GM18526 (cell line): ENCODE measurements around the gene PTPRG.

Source experiments
- POLR2A ChIP-seq: IDR thresholded peaks from 3 replicates; pipeline ENCODE4 v1.6.1; 2011; ENCODE audit not compliant: insufficient read length; ENCODE audit errors: extremely low read depth

PTPRG gene

GRCh38 chr3:61618871-61619270 is 57.5 kb downstream of the PTPRG start:
- TF ChIP-seq POLR2A: no peak

- TF ChIP-seq POLR2A: no peak
Measured at GRCh38 chr3:61620073-61620472, 58.7 kb downstream of the PTPRG start.

DNA sequence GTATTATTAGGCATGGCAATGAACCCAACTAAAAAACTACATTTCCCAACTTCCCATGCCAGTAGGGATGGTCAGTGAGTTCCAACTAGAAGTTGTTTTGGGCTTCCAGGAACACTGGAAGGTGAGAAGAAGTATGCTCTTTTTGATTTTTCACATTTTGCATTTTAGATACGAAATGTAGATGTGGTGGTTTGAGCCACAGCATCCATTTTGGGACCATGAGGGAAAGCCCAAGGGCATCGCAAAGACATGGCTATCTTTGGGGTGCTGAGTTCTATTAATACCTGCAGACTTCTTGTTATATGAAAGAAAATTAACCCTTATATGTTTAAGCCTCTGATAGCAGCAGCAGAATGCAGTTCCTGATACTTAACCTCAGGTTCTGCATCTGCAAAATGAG is 62.9 kb downstream of the PTPRG start:
- TF ChIP-seq POLR2A: no peak

GRCh38 chr3:61625429-61625828 is 64.1 kb downstream of the PTPRG start:
- TF ChIP-seq POLR2A: no peak

DNA sequence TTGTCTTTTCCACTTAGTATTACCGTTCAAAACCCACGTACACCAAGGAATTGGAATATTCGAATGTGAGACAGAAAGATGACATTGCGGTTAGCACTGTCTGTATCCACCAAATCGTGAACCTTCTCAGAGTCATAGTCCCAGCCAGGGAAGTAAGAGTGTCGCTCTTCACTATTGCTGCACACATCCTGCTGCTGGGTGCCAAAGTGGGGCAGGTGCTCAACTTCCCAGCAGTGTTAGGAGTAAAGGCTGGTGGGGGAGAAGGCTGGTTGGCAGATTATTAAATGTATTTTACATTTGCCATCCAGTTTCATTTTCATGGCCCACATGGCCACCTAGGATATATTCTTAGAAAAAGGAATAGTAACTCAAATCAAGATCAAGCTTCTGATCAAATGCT is 65.1 kb downstream of the PTPRG start:
- no peak for TF ChIP-seq POLR2A

DNA sequence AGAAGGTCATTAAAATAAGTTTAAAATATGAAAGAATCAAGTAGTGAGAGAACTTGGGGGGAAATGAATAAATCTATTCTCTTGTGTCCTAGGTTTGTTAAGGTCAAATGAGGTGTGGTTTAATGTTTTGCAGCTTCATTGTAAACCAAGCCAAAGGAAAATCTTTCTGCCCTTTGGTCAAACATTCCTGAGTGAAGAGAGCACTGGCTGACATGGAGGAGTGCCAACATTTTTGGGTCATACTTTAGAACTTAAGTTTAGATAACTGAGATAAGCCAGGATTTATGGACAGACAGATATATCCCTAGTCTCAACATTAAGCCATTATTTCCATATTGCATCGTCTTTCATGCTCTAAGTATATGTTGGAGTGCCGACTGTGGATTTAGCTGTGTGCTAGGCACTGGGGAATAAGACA is 66.4 kb downstream of the PTPRG start:
- no peak for TF ChIP-seq POLR2A

GRCh38 chr3:61628636-61629035 is 67.3 kb downstream of the PTPRG start:
- TF ChIP-seq POLR2A: no peak

DNA sequence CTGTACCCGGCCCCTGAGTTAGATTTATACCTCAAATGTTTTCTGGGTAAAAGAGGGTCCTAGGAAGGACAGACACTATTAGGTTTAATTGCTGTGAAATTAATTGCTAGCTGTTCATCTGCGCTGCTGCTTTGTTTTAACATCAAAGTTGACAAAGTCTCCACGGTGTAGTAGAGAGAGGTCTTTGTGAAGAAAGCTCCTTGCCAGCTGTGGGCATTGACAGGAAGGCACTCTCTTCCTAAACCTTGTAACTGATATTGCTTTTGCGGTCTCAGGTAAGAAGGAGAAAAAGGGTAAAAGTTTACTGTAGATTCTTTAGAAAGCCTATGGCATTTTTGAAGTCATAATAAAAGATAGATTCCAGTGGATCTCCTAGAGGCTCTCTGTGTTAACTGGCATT is 68.1 kb downstream of the PTPRG start:
- TF ChIP-seq POLR2A: no peak

GRCh38 chr3:61631108-61631769 is 69.9 kb downstream of the PTPRG start:
- TF ChIP-seq POLR2A: no peak

DNA sequence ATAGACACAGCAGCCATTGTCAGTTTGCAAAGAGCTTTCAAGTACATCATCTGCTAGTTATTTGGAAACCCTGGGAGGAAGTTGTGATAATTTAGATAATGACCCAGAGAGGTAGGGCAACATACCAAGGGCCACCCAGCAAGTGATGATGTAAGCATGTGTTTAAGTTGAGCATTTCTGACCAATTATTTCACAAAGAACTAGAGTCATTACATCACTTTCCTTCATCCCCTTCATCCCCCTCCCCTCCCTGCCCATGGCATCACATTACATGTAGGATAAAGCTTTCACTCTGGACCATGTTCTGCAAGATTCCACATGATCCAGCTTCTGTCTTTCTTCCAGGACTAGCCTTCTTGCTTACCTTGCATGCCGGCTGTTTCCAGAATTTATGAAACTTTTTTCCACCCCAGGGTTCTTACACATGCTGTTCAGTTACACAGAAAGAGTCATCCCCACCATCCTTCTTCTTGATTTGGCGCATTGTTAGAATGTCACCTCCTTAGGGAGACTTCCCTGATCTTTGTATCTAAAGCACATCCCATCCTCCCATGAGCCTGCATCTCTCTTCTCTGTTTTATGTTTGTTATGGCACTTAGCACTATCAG is 71.3 kb downstream of the PTPRG start:
- no peak for TF ChIP-seq POLR2A

GRCh38 chr3:61634678-61635077 is 73.3 kb downstream of the PTPRG start:
- TF ChIP-seq POLR2A: no peak

DNA sequence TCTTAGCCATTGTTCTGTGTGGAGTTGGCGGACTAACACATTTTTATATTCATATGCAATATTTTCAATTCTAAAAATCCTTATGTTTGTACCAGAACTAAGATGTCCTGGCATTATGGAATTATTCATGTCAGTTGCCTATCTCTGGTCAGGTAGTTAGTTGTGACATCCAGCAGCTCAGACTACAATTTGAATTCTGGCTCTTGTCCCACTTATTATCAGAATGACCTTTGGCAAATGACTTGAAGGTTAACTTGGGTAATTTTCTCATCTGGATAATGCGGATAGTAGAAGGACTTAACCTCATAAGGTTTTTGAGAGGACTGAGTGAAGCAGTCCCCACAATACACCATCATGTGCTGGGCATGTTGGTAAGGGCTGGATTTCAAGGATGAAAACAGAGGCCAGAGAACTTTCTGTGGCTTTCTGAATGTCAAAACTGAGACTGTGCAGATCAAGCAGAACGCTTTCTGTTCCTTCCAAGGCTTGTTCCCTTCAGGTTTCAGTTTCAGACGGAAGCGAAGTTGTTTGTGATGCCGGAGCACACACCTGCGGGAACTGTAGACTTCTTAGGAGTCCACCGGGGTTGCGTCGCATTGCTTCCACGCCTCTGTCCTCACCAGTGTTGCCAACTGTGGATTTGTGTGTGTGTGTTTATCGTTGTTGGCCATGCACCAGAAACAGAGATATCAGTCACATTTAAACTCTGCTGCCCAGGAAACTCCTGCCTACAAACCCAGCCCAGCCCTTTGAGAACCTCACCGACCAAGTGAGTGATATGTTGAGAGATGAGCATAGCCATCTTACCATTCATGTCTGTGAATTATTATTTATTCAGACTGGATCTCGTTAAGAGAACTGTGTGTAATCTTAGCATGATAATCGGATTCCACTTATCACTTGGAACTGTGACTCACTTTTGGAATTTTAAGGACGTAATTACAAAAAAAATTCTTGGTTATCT is 76.0 kb downstream of the PTPRG start:
- no peak for TF ChIP-seq POLR2A

- no peak for TF ChIP-seq POLR2A
Measured at GRCh38 chr3:61638741-61639140, 77.4 kb downstream of the PTPRG start.

GRCh38 chr3:61639991-61640390 is 78.6 kb downstream of the PTPRG start:
- TF ChIP-seq POLR2A: no peak

DNA sequence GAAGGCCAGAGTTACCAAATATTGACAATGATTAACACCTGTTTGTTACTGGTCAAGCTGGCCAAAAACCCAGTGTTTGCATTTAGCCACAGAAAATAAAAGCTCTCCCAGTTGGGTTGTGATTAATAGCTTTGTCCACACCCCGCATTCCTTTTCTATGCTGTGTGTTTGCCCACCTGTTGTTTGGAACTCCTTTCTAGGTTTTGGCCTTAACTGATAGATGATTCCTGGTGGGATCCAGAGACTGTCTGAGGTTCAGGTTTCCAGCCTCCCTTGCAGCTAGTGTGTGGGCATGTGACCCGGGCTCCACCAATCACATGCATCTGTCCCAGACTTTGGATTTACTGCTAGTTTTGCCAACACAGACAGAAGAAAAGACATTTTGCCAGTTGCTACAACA is 83.8 kb downstream of the PTPRG start:
- no peak for TF ChIP-seq POLR2A

DNA sequence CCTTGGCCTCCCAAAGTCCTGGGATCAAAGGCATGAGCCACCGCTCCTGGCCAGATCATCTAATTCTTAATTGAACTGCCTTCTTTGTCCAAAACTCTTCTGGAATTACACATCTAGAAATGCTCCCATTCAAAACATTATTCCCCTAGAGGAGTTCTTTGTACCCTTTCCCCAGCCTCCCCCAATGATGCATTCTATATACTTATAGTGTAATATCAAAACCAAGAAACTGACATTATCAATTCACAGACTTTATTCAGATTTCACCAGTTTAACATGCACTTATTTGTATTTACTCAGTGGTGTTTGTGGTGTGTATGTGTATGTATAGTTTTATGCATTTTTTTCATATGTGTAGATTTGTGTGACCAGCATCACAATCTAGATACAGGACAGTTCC is 85.0 kb downstream of the PTPRG start:
- TF ChIP-seq POLR2A: no peak
